Type B pancreatic cell (in vitro differentiated cells): ENCODE data around the gene PDK4. TPM values are rescaled to one million over a fixed set of nuclear protein-coding genes. Genes with fewer than 3 reads are reported as not detected.

Source experiments
- DNase-seq: peaks from one replicate; pipeline ENCODE4 v3.0.0; 2021; ENCODE audit warnings: mixed read lengths; ENCODE audit not compliant: unreplicated experiment; ENCODE audit errors: extremely low spot score
- H3K27ac Mint-ChIP-seq: 2 replicates; pipeline ENCODE4 v1.8.0; 2021; ENCODE audit warnings: mild to moderate bottlenecking, mixed read lengths
- H3K27me3 Mint-ChIP-seq: 2 replicates; pipeline ENCODE4 v1.8.0; 2021; ENCODE audit warnings: mixed read lengths
- H3K36me3 Mint-ChIP-seq: 2 replicates; pipeline ENCODE4 v1.8.0; 2021; ENCODE audit warnings: mixed read lengths
- H3K4me1 Mint-ChIP-seq: one replicate; pipeline ENCODE4 v1.8.0; 2021; ENCODE audit warnings: mixed read lengths; ENCODE audit not compliant: unreplicated experiment
- H3K4me3 Mint-ChIP-seq: 2 replicates; pipeline ENCODE4 v1.8.0; 2021; ENCODE audit warnings: mild to moderate bottlenecking, mixed read lengths
- H3K9me3 Mint-ChIP-seq: 2 replicates; pipeline ENCODE4 v1.8.0; 2021; ENCODE audit warnings: mixed read lengths
- CTCF ChIP-seq: fragments of 200-600 bp; sonication (generic); conservative IDR thresholded peaks from 2 replicates; pipeline ENCODE4 v1.5.0; 2021; ENCODE audit warnings: antibody characterized with exemption, mild to moderate bottlenecking
- total RNA-seq: library from RNA; stranded (reverse); gene quantifications from 2 replicates; pipeline ENCODE4 v1.2.1, GENCODE V29; 2021; ENCODE audit warnings: low replicate concordance

The PDK4 gene
- total RNA-seq, 1 donor from 2014 or later: 18.3 TPM

GRCh38 chr7:95545007-95545615, 51.2 kb downstream of the PDK4 start:
- peak; percentile 66 for TF ChIP-seq CTCF
- no peak overlapping the region for H3K4me3 Mint-ChIP-seq
- H3K27ac Mint-ChIP-seq: peak overlapping the region; percentile 6
- peaks cover 20% of the 10 kb centered on the region for H3K4me1 Mint-ChIP-seq
- no peaks in the 10 kb centered on the region for H3K36me3 Mint-ChIP-seq
- DNase-seq: no peak
- no peaks in the 10 kb centered on the region for H3K27me3 Mint-ChIP-seq
- H3K9me3 Mint-ChIP-seq: no peaks in the 10 kb centered on the region

GRCh38 chr7:95544171-95544570, 52.1 kb downstream of the PDK4 start:
- TF ChIP-seq CTCF: no peak
- peaks cover 15% of the 10 kb centered on the region for H3K4me1 Mint-ChIP-seq
- DNase-seq: no peak
- H3K27ac Mint-ChIP-seq: no peak overlapping the region
- H3K4me3 Mint-ChIP-seq: no peak overlapping the region
- no peaks in the 10 kb centered on the region for H3K9me3 Mint-ChIP-seq
- no peaks in the 10 kb centered on the region for H3K36me3 Mint-ChIP-seq
- H3K27me3 Mint-ChIP-seq: no peaks in the 10 kb centered on the region

- Mint-ChIP-seq H3K4me3 (no peak overlapping the region), H3K36me3 (no peaks in the 10 kb centered on the region), H3K4me1 (peaks cover 14% of the 10 kb centered on the region), H3K27ac (no peak overlapping the region), H3K9me3 (no peaks in the 10 kb centered on the region), H3K27me3 (no peaks in the 10 kb centered on the region)
- TF ChIP-seq CTCF: no peak
- no peak for DNase-seq
These were observed 53.0 kb downstream of the PDK4 start for GRCh38 chr7:95543312-95543711.

- Mint-ChIP-seq H3K4me3 (no peak overlapping the region), H3K4me1 (peaks cover 2% of the 10 kb centered on the region), H3K27ac (no peak overlapping the region), H3K27me3 (peaks cover 5% of the 10 kb centered on the region), H3K36me3 (no peaks in the 10 kb centered on the region), H3K9me3 (no peaks in the 10 kb centered on the region)
- TF ChIP-seq CTCF: no peak
- no peak for DNase-seq
These were observed 56.0 kb downstream of the PDK4 start for GRCh38 chr7:95540366-95540765.

DNA sequence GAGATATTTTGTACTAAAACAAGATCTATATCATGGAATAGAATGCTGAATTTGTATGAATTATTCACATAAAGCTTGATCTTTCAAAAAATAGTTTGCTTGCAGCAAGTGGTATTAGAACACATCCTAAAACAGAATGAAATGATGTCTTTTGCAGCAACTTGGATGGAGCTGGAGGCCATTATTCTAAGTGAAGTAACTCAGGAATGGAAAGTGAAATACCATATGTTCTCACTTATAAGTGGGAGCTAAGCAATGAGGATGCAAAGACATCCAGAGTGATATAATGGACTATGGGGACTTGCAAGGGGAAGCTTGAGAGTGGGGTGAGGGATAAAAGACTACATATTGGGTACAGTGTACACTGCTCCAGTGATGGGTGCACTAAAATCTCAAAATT, 56.9 kb downstream of the PDK4 start:
- Mint-ChIP-seq H3K27me3 (peaks cover 5% of the 10 kb centered on the region), H3K4me3 (no peak overlapping the region), H3K36me3 (no peaks in the 10 kb centered on the region), H3K9me3 (no peaks in the 10 kb centered on the region), H3K4me1 (no peaks in the 10 kb centered on the region), H3K27ac (no peak overlapping the region)
- no peak for TF ChIP-seq CTCF
- no peak for DNase-seq

DNA sequence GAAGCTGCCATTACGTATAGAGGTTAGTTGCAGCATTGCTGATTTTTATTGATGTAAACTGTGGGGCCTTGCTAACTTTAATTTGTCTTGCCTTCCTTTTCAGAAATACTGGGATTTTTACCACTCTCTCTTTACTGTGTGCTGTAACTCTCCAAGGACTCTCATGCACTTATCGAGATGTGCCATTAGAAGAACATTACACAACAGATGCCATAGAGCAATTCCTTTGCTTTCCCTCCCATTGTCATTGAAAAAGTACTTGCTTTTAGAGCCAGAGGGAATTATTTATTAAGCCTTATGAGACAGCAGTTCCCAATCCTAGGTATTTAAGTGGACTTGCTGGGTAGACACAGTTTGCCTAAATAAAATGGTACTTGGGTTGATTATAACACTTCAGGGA, 58.8 kb downstream of the PDK4 start:
- no peak overlapping the region for H3K27ac Mint-ChIP-seq
- peaks cover 5% of the 10 kb centered on the region for H3K27me3 Mint-ChIP-seq
- DNase-seq: no peak
- no peaks in the 10 kb centered on the region for H3K9me3 Mint-ChIP-seq
- H3K4me1 Mint-ChIP-seq: no peaks in the 10 kb centered on the region
- TF ChIP-seq CTCF: no peak
- no peaks in the 10 kb centered on the region for H3K36me3 Mint-ChIP-seq
- H3K4me3 Mint-ChIP-seq: no peak overlapping the region
